Anterior cingulate cortex (tissue), 58 donors: ENCODE data around the gene CCDC178.

Source experiments
- DNase-seq, 58 donors: peaks; one replicate each; lab custom pipeline; 2025; lab: John Stamatoyannopoulos, UW

CCDC178 gene

DNA sequence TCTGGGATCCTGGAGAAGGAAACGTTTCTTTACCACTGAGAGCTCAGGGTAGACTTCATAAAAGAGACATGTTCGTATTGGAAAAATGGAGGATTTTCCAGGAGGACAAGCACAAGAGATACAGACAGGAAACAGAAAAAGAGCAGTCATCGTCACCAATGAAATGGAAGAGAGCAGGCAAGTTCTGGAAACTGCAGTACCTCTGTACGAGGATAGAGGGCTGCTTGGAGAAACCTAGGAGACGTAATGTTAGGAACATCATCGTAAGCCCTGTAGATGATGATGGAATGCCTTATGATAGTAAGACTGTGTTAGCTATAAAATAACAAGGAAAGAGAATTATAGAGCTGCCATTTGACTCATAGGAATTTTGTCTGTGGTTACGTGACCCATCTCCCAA lies 546.6 kb downstream of the CCDC178 start:
- DNase-seq, result no peak

DNA sequence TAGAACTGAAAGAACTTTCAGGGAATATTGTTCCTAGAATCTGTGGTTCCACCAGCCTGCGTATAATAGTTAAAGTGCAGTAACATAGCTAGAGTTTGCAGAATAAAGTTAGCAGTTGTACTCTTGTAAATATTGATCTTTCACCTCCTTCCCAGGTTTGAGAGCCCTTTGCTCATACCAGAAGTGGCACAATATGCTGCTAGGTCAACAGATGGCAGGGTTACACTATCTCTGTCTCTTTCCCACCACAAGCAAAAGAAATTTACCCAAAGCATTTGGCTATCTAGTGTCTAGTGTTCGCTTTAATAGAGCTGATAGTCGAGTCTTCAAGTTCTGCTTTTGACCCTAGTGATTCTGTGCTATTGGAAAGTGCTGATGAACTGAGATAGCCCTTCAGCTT lies 548.7 kb downstream of the CCDC178 start:
- DNase-seq, result no peak

- DNase-seq, result no peak
Measured at GRCh38 chr18:32891130-32891529, 549.4 kb downstream of the CCDC178 start.

DNA sequence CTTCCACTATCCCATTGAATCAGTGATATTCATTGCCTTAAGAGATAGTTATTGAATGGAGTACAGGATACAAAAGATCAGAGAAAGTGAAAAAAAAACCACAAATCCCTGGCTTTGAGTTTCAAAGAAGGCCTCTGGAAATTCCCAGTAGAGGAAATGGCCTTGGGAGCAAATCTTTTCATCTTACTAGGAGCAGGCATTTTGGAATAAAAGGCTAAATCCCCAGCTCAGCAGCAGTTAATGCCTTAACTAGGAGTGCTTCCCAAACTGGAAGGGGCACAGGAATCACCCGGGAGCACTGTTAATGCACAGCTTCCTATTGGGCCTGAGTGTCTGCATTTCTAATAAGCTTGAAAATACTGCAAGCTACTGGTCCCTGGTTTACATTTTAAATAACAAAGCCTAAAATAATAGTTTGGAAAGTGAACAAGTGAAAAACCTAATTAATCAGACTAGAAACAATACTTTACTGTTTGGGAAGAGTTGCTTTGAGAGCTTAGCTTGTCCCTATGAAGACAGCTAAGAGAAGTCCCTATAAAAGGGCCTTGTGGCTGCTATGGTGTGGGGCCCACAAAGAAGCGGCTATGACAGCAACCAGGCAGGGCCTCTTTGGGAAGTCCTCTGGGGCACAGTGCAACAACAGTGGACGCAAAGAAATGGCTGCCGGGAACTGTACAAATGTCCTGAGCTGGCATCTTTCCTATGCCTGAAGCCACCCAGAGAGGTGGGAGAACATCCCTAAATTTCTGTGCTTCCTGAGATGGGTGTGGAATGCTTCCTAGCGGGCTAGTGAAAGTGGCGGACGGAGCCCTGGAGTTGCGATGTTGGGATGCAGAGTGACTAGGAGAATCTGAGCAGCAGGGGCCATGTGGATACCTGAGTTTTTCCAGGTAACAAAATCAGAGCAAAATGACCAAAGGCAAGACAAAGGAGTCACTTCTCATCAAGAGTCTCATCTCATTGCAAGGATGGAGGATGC lies 550.6 kb downstream of the CCDC178 start:
- no peak for DNase-seq

GRCh38 chr18:32888306-32888705 lies 552.2 kb downstream of the CCDC178 start:
- DNase-seq, result no peak
